ENCODE results near the gene AFM. TPM values are rescaled to one million over a fixed set of nuclear protein-coding genes. Genes with fewer than 3 reads are reported as not detected.

The AFM gene
- total and polyA plus RNA-seq, 2 donors (not counting 3 experiments of a cell fraction or from before 2014, with no cell fraction given): not detected

DNA sequence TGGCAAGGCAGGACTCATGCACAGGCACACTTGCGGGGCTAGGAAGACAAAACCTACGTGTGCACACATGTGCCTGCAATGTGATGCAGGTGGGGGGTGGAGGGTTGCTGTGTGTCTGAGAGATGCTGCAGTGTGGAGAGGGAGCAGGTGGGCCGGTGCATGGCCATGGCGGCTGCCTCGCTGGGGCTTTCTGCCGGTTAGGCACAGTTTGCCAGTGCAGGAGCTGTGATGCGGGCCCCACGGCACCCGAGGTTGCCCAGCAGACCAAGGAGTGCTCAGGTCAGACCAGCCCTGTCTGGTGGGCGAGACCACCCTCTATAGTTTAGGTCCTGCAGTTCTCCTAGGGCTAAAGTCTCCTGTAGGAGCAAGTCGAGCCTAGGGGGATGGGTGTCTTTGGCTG is 4.4 kb upstream of the AFM start:
- FAIRE-seq (no peak), DNase-seq (ENCODE audit: low read depth, low spot score) (no peak)
- Histone ChIP-seq H3K27me3 (ENCODE audit: control insufficient read depth in 2 of 2, insufficient read depth in 2 of 2, low read length in 2 of 2) (peaks cover 0 to 6% of the 10 kb centered on the region in 2 experiments), H4K20me1 (replicated peaks; ENCODE audit: control insufficient read depth, extremely low read depth, insufficient read depth, low read length) (no peaks in the 10 kb centered on the region), H3K36me3 (ENCODE audit: control insufficient read depth in 2 of 2, extremely low read depth in 1 of 2, insufficient read depth in 2 of 2, low read length in 2 of 2) (no peaks in the 10 kb centered on the region), H3K4me2 (ENCODE audit: insufficient read depth, low read length) (no peak overlapping the region), H3K4me3 (replicated peaks in 1 of 3; ENCODE audit: insufficient read depth in 1 of 3, low read depth in 1 of 3, low read length in 3 of 3) (no peak overlapping the region), H3K4me1 (ENCODE audit: control insufficient read depth, extremely low read depth, insufficient read depth, low read length) (no peaks in the 10 kb centered on the region), H3K9me3 (replicated peaks; ENCODE audit: control insufficient read depth, insufficient read depth, low read length) (no peaks in the 10 kb centered on the region), H2AFZ (ENCODE audit: low read depth, low read length) (no peak overlapping the region), H3K79me2 (ENCODE audit: control insufficient read depth, insufficient read depth, low read length) (no peaks in the 10 kb centered on the region), H3K9me1 (replicated peaks; ENCODE audit: control insufficient read depth, extremely low read depth, insufficient read depth, low read length) (no peaks in the 10 kb centered on the region), H3K27ac (ENCODE audit: insufficient read depth, low read depth, low read length) (no peak overlapping the region), H3K9ac (replicated peaks; ENCODE audit: extremely low read depth, insufficient read depth, low read length) (no peak overlapping the region)
- CTCF ChIA-PET: no interaction called here
- no TSS peak for BruUV-seq (replicated peaks)
- TF ChIP-seq POLR2AphosphoS5 (IDR thresholded peaks at IDR 0.05; ENCODE audit: insufficient read depth, low read depth, low read length): no peak
- no peak for TF ChIP-seq MYC (IDR thresholded peaks at IDR 0.05; ENCODE audit: low read depth, low read length)
- TF ChIP-seq, protein P1, sequence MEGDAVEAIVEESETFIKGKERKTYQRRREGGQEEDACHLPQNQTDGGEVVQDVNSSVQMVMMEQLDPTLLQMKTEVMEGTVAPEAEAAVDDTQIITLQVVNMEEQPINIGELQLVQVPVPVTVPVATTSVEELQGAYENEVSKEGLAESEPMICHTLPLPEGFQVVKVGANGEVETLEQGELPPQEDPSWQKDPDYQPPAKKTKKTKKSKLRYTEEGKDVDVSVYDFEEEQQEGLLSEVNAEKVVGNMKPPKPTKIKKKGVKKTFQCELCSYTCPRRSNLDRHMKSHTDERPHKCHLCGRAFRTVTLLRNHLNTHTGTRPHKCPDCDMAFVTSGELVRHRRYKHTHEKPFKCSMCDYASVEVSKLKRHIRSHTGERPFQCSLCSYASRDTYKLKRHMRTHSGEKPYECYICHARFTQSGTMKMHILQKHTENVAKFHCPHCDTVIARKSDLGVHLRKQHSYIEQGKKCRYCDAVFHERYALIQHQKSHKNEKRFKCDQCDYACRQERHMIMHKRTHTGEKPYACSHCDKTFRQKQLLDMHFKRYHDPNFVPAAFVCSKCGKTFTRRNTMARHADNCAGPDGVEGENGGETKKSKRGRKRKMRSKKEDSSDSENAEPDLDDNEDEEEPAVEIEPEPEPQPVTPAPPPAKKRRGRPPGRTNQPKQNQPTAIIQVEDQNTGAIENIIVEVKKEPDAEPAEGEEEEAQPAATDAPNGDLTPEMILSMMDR (IDR thresholded peaks at IDR 0.05; ENCODE audit: extremely low read depth in 1 of 2, insufficient read depth in 1 of 2, low read depth in 1 of 2, low read length in 2 of 2): no peak
- no peak for TF ChIP-seq EZH2 (IDR thresholded peaks at IDR 0.05; ENCODE audit: borderline replicate concordance, low read depth, low read length, severe bottlenecking)
- TF ChIP-seq POLR2A (IDR thresholded peaks at IDR 0.05; ENCODE audit: low read depth, low read length): no peak
- no peak for TF ChIP-seq FOS (IDR thresholded peaks at IDR 0.05; ENCODE audit: borderline replicate concordance, insufficient read depth, low read length)
- no peak for TF ChIP-seq MAX (IDR thresholded peaks at IDR 0.05; ENCODE audit: insufficient read depth, insufficient read length)
- no peak for TF ChIP-seq JUN (IDR thresholded peaks at IDR 0.05; ENCODE audit: borderline replicate concordance, insufficient read depth, insufficient read length, low read depth)
- TF ChIP-seq GATA2 (IDR thresholded peaks at IDR 0.05; ENCODE audit: insufficient read depth, insufficient read length, low read depth, low read length): no peak
- intact Hi-C loops (cut with micrococcal nuclease) (no loop called here), dilution Hi-C loops (cut with MboI; ENCODE audit: extremely low pct_ligation_motif_present, low sequenced_read_pairs) (no loop called here)
- POLR2A ChIA-PET: no interaction called here

All from endothelial cell of umbilical vein (primary cell).